ENCODE data around the gene GPC6.

GRCh38 chr13:93411186-93411680 lies 184.6 kb downstream of the GPC6 start:
- TF ChIP-seq EZH2 (IDR thresholded peaks at IDR 0.05; ENCODE audit: borderline replicate concordance, insufficient read depth, low read depth, low read length, poor library complexity, severe bottlenecking), result no peak
- TF ChIP-seq, protein P1, sequence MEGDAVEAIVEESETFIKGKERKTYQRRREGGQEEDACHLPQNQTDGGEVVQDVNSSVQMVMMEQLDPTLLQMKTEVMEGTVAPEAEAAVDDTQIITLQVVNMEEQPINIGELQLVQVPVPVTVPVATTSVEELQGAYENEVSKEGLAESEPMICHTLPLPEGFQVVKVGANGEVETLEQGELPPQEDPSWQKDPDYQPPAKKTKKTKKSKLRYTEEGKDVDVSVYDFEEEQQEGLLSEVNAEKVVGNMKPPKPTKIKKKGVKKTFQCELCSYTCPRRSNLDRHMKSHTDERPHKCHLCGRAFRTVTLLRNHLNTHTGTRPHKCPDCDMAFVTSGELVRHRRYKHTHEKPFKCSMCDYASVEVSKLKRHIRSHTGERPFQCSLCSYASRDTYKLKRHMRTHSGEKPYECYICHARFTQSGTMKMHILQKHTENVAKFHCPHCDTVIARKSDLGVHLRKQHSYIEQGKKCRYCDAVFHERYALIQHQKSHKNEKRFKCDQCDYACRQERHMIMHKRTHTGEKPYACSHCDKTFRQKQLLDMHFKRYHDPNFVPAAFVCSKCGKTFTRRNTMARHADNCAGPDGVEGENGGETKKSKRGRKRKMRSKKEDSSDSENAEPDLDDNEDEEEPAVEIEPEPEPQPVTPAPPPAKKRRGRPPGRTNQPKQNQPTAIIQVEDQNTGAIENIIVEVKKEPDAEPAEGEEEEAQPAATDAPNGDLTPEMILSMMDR (IDR thresholded peaks at IDR 0.05), result no peak

Data from B cell (primary cell).